ENCODE results near the gene MOCS1. TPM values are rescaled to one million over a fixed set of nuclear protein-coding genes. Genes with fewer than 3 reads are reported as not detected.

Gene MOCS1
- polyA plus RNA-seq, 1 of the 3 experiments (the other 2 are of a cell fraction) = 4.2 TPM

DNA sequence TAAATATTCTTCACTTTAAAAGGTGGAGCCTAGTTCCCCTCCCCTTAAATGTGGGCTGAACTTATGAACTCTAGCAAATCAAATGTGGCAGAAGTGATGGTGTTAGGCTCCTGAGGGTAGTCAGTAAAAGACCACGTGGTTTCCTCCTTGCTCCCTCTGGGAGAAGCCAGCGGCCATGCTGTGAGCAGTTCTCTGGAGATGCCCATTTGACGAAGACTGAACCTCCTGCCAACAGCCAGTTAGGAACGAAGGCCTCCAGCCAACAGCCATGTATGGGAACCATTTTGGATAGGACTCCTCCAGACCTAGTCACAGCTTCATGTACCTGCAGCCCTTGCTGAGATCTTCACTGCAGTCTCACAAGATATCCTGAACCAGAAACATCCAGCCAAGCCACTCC, 7.6 kb upstream of the MOCS1 start:
- Histone ChIP-seq H3K27ac (ENCODE audit: low read depth in 2 of 2, low read length in 1 of 2) (no peak overlapping the region), H3K9me2 (no peaks in the 10 kb centered on the region), H3K4me1 (ENCODE audit: control insufficient read depth in 1 of 2, insufficient read depth in 2 of 2, low read depth in 1 of 2, low read length in 1 of 2) (no peaks in the 10 kb centered on the region; a peak in 2 of 4 replicates), H3K79me2 (ENCODE audit: insufficient read depth) (no peaks in the 10 kb centered on the region), H4K20me1 (ENCODE audit: insufficient read depth) (no peaks in the 10 kb centered on the region), H2AFZ (ENCODE audit: low read depth) (no peak overlapping the region), H3K36me3 (replicated peaks in 1 of 2; ENCODE audit: control insufficient read depth in 1 of 2, insufficient read depth in 2 of 2, low read length in 1 of 2) (no peaks in the 10 kb centered on the region), H3K9ac (no peak overlapping the region), H3K4me2 (no peak overlapping the region), H3F3A (replicated peaks; ENCODE audit: insufficient read depth) (no peaks in the 10 kb centered on the region), H3K27me3 (ENCODE audit: insufficient read depth) (no peaks in the 10 kb centered on the region), H3K9me3 (no peaks in the 10 kb centered on the region), H3K4me3 (ENCODE audit: low read depth in 2 of 2, low read length in 1 of 2) (no peak overlapping the region)
- ChIA-PET POLR2A (no interaction called here), CTCF (no interaction called here)
- 38% methylated on average over 2 of the region's 4 CpGs for WGBS (ENCODE audit: low lambda C conversion rate)
- TF ChIP-seq JUND (IDR thresholded peaks at IDR 0.05) (no peak), TAF1 (IDR thresholded peaks at IDR 0.05; ENCODE audit: borderline replicate concordance, low read depth, low read length) (no peak), RCOR1 (IDR thresholded peaks at IDR 0.05; ENCODE audit: low read length) (no peak), ELF1 (IDR thresholded peaks at IDR 0.05) (no peak), POLR2AphosphoS5 (IDR thresholded peaks at IDR 0.05; ENCODE audit: low read depth, low read length) (no peak), NFIC (IDR thresholded peaks at IDR 0.05; ENCODE audit: borderline replicate concordance) (no peak), SMC3 (IDR thresholded peaks at IDR 0.05; ENCODE audit: low read depth, low read length) (no peak), FOXM1 (IDR thresholded peaks at IDR 0.05; ENCODE audit: low read depth) (no peak), EZH2phosphoT487 (IDR thresholded peaks at IDR 0.05; ENCODE audit: borderline replicate concordance, low read depth) (no peak), GATA2 (CRISPR knock-in tag; IDR thresholded peaks at IDR 0.05) (no peak), EP300 (IDR thresholded peaks at IDR 0.05; ENCODE audit: borderline replicate concordance in 1 of 2, low read depth in 1 of 2, low read length in 1 of 2) (no peak), GABPA (IDR thresholded peaks at IDR 0.05; ENCODE audit: low read depth) (no peak), FOSL2 (IDR thresholded peaks at IDR 0.05; ENCODE audit: borderline replicate concordance, low read depth) (no peak)
- TF ChIP-seq, protein P1, sequence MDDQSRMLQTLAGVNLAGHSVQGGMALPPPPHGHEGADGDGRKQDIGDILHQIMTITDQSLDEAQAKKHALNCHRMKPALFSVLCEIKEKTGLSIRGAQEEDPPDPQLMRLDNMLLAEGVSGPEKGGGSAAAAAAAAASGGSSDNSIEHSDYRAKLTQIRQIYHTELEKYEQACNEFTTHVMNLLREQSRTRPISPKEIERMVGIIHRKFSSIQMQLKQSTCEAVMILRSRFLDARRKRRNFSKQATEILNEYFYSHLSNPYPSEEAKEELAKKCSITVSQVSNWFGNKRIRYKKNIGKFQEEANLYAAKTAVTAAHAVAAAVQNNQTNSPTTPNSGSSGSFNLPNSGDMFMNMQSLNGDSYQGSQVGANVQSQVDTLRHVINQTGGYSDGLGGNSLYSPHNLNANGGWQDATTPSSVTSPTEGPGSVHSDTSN (IDR thresholded peaks at IDR 0.05) = no peak
- TF ChIP-seq, protein P2, sequence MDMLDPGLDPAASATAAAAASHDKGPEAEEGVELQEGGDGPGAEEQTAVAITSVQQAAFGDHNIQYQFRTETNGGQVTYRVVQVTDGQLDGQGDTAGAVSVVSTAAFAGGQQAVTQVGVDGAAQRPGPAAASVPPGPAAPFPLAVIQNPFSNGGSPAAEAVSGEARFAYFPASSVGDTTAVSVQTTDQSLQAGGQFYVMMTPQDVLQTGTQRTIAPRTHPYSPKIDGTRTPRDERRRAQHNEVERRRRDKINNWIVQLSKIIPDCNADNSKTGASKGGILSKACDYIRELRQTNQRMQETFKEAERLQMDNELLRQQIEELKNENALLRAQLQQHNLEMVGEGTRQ (IDR thresholded peaks at IDR 0.05; ENCODE audit: borderline replicate concordance, low read depth, low read length) = no peak
- TF ChIP-seq, protein P3, sequence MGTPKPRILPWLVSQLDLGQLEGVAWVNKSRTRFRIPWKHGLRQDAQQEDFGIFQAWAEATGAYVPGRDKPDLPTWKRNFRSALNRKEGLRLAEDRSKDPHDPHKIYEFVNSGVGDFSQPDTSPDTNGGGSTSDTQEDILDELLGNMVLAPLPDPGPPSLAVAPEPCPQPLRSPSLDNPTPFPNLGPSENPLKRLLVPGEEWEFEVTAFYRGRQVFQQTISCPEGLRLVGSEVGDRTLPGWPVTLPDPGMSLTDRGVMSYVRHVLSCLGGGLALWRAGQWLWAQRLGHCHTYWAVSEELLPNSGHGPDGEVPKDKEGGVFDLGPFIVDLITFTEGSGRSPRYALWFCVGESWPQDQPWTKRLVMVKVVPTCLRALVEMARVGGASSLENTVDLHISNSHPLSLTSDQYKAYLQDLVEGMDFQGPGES (IDR thresholded peaks at IDR 0.05; ENCODE audit: low read depth, low read length) = no peak
- TF ChIP-seq, protein P4, sequence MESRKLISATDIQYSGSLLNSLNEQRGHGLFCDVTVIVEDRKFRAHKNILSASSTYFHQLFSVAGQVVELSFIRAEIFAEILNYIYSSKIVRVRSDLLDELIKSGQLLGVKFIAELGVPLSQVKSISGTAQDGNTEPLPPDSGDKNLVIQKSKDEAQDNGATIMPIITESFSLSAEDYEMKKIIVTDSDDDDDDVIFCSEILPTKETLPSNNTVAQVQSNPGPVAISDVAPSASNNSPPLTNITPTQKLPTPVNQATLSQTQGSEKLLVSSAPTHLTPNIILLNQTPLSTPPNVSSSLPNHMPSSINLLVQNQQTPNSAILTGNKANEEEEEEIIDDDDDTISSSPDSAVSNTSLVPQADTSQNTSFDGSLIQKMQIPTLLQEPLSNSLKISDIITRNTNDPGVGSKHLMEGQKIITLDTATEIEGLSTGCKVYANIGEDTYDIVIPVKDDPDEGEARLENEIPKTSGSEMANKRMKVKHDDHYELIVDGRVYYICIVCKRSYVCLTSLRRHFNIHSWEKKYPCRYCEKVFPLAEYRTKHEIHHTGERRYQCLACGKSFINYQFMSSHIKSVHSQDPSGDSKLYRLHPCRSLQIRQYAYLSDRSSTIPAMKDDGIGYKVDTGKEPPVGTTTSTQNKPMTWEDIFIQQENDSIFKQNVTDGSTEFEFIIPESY (IDR thresholded peaks at IDR 0.05; ENCODE audit: borderline replicate concordance, low read depth) = no peak
- no peak for DNase-seq

Measured in SK-N-SH (cell line).